ENCODE results near the gene UGGT2. TPM values are rescaled to one million over a fixed set of nuclear protein-coding genes. Genes with fewer than 3 reads are reported as not detected.

Gene UGGT2
- total RNA-seq, 2 donors from 2014 or later: 17.3 to 25.6 TPM

GRCh38 chr13:96041326-96042110 is 11.7 kb downstream of the UGGT2 start:
- H3K36me3 ChIP-seq: no peaks in the 10 kb centered on the region
- TF ChIP-seq CTCF (IDR thresholded peaks at IDR 0.05): no peak

GRCh38 chr13:96036515-96036914 is 16.7 kb downstream of the UGGT2 start:
- TF ChIP-seq CTCF (IDR thresholded peaks at IDR 0.05): no peak
- DNase-seq (ENCODE audit: low spot score): no peak

More at GRCh38 chr13:96041326-96042110, 11.7 kb downstream of the UGGT2 start:
- H3K9me3 ChIP-seq: peaks cover 0 to 9% of the 10 kb centered on the region in 2 donors
- no peaks in the 10 kb centered on the region for H3K27me3 ChIP-seq
- no peaks in the 10 kb centered on the region for H3K4me1 ChIP-seq
- no peak overlapping the region for H3K4me3 ChIP-seq
- no peak overlapping the region for H3K27ac ChIP-seq
- no peak for DNase-seq (ENCODE audit: low spot score)

GRCh38 chr13:96034662-96035061 is 18.5 kb downstream of the UGGT2 start:
- H3K27me3 ChIP-seq: no peaks in the 10 kb centered on the region
- H3K27ac ChIP-seq: no peak overlapping the region
- H3K4me3 ChIP-seq: no peak overlapping the region
- H3K36me3 ChIP-seq: no peaks in the 10 kb centered on the region
- DNase-seq (ENCODE audit: low spot score): no peak
- no peak for TF ChIP-seq CTCF (IDR thresholded peaks at IDR 0.05)
- no peaks in the 10 kb centered on the region for H3K4me1 ChIP-seq
- no peaks in the 10 kb centered on the region for H3K9me3 ChIP-seq

More at GRCh38 chr13:96036515-96036914, 16.7 kb downstream of the UGGT2 start:
- H3K27me3 ChIP-seq: no peaks in the 10 kb centered on the region
- H3K27ac ChIP-seq: no peak overlapping the region
- H3K9me3 ChIP-seq: no peaks in the 10 kb centered on the region
- H3K4me1 ChIP-seq: no peaks in the 10 kb centered on the region
- no peak overlapping the region for H3K4me3 ChIP-seq
- H3K36me3 ChIP-seq: no peaks in the 10 kb centered on the region

- H3K4me3 ChIP-seq: no peak overlapping the region
- DNase-seq (ENCODE audit: low spot score): no peak
- H3K4me1 ChIP-seq: no peaks in the 10 kb centered on the region
- TF ChIP-seq CTCF (IDR thresholded peaks at IDR 0.05): no peak
- H3K27me3 ChIP-seq: no peaks in the 10 kb centered on the region
- H3K27ac ChIP-seq: no peak overlapping the region
- no peaks in the 10 kb centered on the region for H3K9me3 ChIP-seq
- H3K36me3 ChIP-seq: no peaks in the 10 kb centered on the region
These were observed 19.8 kb downstream of the UGGT2 start for GRCh38 chr13:96033220-96034015.

GRCh38 chr13:96032717-96033116 is 20.5 kb downstream of the UGGT2 start:
- TF ChIP-seq CTCF (IDR thresholded peaks at IDR 0.05): no peak
- no peak overlapping the region for H3K4me3 ChIP-seq
- no peak overlapping the region for H3K27ac ChIP-seq
- no peaks in the 10 kb centered on the region for H3K4me1 ChIP-seq
- no peaks in the 10 kb centered on the region for H3K27me3 ChIP-seq
- DNase-seq (ENCODE audit: low spot score): no peak
- H3K36me3 ChIP-seq: no peaks in the 10 kb centered on the region
- H3K9me3 ChIP-seq: no peaks in the 10 kb centered on the region

Data from right atrium auricular region (tissue), 2 donors.